ENCODE data around the gene OR5K2.

Gene OR5K2

GRCh38 chr3:98531622-98532274 is 34.3 kb downstream of the OR5K2 start, which contains the start of gene GPR15:
TSS of gene GPR15 (plus strand) at chr3:98531978. CDS start at chr3:98532034, 56 bp downstream.
- DNase-seq = no peak
- Histone ChIP-seq H3K27me3 (ENCODE audit: insufficient read depth, low read depth, severe bottlenecking) (no peaks in the 10 kb centered on the region), H3K36me3 (no peaks in the 10 kb centered on the region), H3K4me3 (ENCODE audit: low read depth, low read length) (no peak within 1 kb of the TSS), H3K27ac (no peak within 1 kb of the TSS), H3K9me3 (ENCODE audit: severe bottlenecking) (no peaks in the 10 kb centered on the region)
- TF ChIP-seq CTCF (IDR thresholded peaks at IDR 0.05; ENCODE audit: low read depth, low read length) = no peak

GRCh38 chr3:98532275-98532637 is 34.8 kb downstream of the OR5K2 start:
- Histone ChIP-seq H3K27me3 (ENCODE audit: insufficient read depth, low read depth, severe bottlenecking) (no peaks in the 10 kb centered on the region), H3K27ac (no peak overlapping the region), H3K36me3 (no peaks in the 10 kb centered on the region), H3K4me3 (ENCODE audit: low read depth, low read length) (no peak overlapping the region), H3K9me3 (ENCODE audit: severe bottlenecking) (no peaks in the 10 kb centered on the region)
- no peak for TF ChIP-seq CTCF (IDR thresholded peaks at IDR 0.05; ENCODE audit: low read depth, low read length)
- DNase-seq = no peak

- Histone ChIP-seq H3K9me3 (ENCODE audit: severe bottlenecking) (no peaks in the 10 kb centered on the region), H3K27me3 (ENCODE audit: insufficient read depth, low read depth, severe bottlenecking) (no peaks in the 10 kb centered on the region), H3K27ac (no peak overlapping the region), H3K4me3 (ENCODE audit: low read depth, low read length) (no peak overlapping the region), H3K36me3 (no peaks in the 10 kb centered on the region)
- no peak for TF ChIP-seq CTCF (IDR thresholded peaks at IDR 0.05; ENCODE audit: low read depth, low read length)
- DNase-seq = no peak
Observed at GRCh38 chr3:98532709-98533571, 35.5 kb downstream of the OR5K2 start.

GRCh38 chr3:98534168-98534567 is 36.7 kb downstream of the OR5K2 start:
- no peak for TF ChIP-seq CTCF (IDR thresholded peaks at IDR 0.05; ENCODE audit: low read depth, low read length)
- Histone ChIP-seq H3K9me3 (ENCODE audit: severe bottlenecking) (no peaks in the 10 kb centered on the region), H3K27ac (no peak overlapping the region), H3K36me3 (no peaks in the 10 kb centered on the region), H3K27me3 (ENCODE audit: insufficient read depth, low read depth, severe bottlenecking) (no peaks in the 10 kb centered on the region), H3K4me3 (ENCODE audit: low read depth, low read length) (no peak overlapping the region)
- no peak for DNase-seq

GRCh38 chr3:98534734-98535133 is 37.3 kb downstream of the OR5K2 start:
- Histone ChIP-seq H3K27ac (no peak overlapping the region), H3K27me3 (ENCODE audit: insufficient read depth, low read depth, severe bottlenecking) (no peaks in the 10 kb centered on the region), H3K36me3 (no peaks in the 10 kb centered on the region), H3K4me3 (ENCODE audit: low read depth, low read length) (no peak overlapping the region), H3K9me3 (ENCODE audit: severe bottlenecking) (no peaks in the 10 kb centered on the region)
- no peak for DNase-seq
- TF ChIP-seq CTCF (IDR thresholded peaks at IDR 0.05; ENCODE audit: low read depth, low read length) = no peak

All from WERI-Rb-1 (cell line).